GM12872 (cell line): ENCODE measurements around the gene CLIP2.

Experiments
- CTCF ChIP-seq: IDR thresholded peaks from 3 replicates; pipeline ENCODE4 v1.5.1; 2011; ENCODE audit warnings: low read depth, mild to moderate bottlenecking, low read length, moderate library complexity; ENCODE audit not compliant: insufficient read depth

The CLIP2 gene

GRCh38 chr7:74418076-74418475, 128.9 kb downstream of the CLIP2 start:
- no peak for TF ChIP-seq CTCF

DNA sequence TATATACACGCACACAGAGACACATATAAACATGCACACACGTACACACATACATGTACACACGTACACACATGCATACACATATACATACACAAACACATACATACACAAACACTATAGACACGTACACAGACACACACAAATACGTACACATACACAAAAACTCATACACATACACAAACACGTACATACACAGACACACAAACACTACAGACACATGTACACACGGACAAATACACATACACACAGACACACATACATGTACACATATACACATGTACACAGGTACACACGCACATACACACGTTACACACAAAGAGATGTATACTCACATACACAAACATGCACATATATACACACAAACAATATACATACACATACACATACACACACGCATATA, 129.3 kb downstream of the CLIP2 start:
- TF ChIP-seq CTCF, result no peak

DNA sequence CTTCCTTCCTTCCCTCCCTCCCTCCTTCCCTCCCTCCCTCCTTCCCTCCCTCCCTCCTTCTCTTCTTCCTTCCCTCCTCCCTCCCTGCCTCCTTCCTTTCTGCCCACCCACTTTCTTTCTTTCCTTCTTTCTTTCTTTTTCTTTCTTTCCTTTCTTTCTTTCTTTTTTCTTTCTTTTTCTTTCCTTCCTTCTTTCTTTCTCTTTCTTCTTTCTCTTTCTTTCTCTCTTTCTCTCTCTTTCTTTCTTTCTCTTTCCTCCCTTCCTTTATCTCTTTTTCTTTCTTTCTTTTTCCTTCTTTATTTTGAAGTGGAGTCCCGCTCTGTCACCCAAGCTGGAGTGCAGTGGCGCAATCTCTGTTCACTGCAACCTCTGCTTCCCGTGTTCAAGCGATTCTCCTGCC, 130.8 kb downstream of the CLIP2 start:
- TF ChIP-seq CTCF, result no peak

DNA sequence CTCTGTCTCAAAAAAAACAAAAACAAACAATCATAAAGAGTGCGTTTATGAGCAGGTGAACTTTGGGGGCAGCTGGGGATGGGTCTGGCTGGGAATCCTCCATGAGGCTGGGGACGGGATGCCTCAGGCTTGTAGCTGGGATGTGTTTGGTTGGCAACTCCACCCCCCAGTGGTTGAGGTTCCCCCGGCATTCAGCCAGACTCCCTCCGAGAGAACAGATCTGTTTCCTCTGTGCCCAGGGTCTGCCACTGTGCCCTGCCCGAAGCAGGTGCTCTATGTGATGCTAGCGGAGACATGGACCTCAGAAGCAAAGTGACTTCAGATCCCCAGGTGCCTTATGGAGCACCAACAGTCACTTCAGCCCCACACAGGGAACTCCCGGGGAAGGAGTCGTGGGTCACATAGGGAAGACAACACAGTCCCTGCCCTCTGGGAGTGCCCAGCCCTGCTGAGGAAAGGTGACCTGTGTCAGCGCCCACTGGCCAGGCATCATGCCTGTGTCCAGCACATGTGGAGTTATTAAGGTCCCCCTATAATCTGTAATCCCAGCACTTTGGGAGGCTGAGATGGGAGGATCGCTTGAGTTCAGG, 135.2 kb downstream of the CLIP2 start:
- no peak for TF ChIP-seq CTCF

DNA sequence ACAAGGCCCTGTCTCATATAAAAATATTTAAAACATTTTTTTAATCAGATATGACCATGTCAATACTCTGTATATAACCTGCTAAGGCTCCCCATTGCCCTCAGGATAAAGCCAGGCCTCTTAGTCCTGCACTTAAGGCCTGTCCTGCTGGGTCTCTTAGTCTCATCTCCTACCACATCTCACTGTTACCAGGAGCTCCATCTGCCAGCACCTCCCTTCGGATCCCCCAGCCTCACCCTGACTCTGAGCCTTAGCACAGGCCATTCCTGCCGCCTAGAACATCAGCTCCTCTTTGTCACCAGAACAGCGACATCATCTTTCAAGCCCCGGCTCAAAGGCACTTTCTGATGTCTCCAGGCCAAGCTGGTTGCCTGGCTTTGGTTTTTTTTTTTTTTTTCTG, 138.8 kb downstream of the CLIP2 start:
- no peak for TF ChIP-seq CTCF

DNA sequence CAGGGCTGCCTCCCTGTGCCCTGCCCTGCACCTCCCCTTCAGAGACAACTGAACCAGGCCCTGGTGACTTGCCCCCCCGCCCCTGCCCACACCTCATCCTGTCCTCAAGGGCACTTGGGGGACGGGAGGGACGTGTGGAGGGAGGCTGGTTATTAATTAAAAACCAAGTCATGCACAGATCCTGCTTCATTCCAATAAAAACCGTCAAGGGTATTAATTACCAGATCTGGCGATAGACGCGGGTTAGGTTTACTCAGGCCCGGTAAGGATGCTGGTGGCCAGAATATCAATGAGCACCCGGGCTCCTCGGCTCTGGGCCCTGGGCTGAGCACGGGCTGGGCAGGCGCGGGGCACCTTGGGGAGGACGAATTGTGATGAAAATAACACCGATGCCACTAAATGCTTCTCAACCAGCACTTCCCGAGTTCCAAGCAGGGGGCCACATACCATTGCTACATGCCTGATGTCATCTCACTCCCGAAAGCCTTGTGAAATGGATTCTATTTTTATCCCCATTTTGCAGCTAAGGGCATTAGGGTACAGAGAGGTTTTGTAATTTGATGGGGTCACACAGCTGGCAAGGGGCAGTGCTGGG, 140.0 kb downstream of the CLIP2 start:
- TF ChIP-seq CTCF, result no peak

DNA sequence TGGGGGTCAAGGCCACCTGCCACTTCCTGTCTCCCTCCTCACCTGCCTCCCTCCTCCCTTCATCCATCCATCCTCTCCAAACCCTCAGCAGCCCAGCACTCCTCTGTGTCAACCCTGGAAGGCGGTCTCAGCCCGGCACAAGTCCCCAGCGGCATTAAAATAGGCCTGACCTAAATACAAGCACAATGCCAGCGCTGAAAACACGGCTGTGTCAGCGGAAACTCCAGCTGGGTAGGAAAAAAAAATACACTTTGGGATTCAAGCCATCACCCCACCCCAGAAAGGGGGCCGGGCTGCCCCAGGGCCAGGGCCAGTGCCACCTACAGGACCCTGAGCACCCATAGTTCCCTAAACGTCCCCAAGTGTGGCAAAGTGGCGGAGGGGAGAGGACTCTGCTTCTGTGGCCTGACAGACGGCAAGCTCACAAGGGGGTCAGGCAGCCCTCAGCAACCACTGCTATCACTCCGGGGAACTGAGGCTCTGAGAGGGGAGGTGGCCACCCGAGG, 141.8 kb downstream of the CLIP2 start:
- TF ChIP-seq CTCF, result no peak
